CD4-positive, alpha-beta memory T cell (primary cell): ENCODE data around the gene RPAP3. TPM values are rescaled to one million over a fixed set of nuclear protein-coding genes. Genes with fewer than 3 reads are reported as not detected.

Experiments
- CTCF ChIA-PET: fragments of 350-600 bp; sonication (Branson Sonifier 250); formaldehyde crosslinking; loops from one replicate; lab custom pipeline; 2021; ENCODE audit warnings: inconsistent platforms; ENCODE audit not compliant: partially characterized antibody; lab: Charles Lee
- POLR2A ChIA-PET: fragments of 350-600 bp; sonication (Branson Sonifier 250); formaldehyde crosslinking; loops from one replicate; lab custom pipeline; 2021; ENCODE audit not compliant: partially characterized antibody; lab: Charles Lee
- DNase-seq, 5 donors: peaks; one replicate each; pipeline versions ENCODE4 v3.0.0 to v3.0.0-alpha.2; 2020 to 2022; ENCODE audit warnings: mixed read lengths in 1 of 5
- H3K27ac ChIP-seq: one replicate; pipeline ENCODE4 v1.7.0; 2013; ENCODE audit warnings: low read depth, low read length
- H3K27me3 ChIP-seq: 2 replicates; pipeline ENCODE4 v1.7.0; 2013; ENCODE audit warnings: mild to moderate bottlenecking, low read length, moderate library complexity; ENCODE audit not compliant: insufficient read depth
- H3K36me3 ChIP-seq: 2 replicates; pipeline ENCODE4 v1.7.0; 2013; ENCODE audit warnings: mild to moderate bottlenecking, low read length, moderate library complexity; ENCODE audit not compliant: insufficient read depth
- H3K4me1 ChIP-seq: 2 replicates; pipeline ENCODE4 v1.7.0; 2013; ENCODE audit warnings: mild to moderate bottlenecking, low read length, moderate library complexity; ENCODE audit not compliant: insufficient read depth
- H3K4me3 ChIP-seq, 2 donors: one replicate each; pipeline ENCODE4 v1.7.0; 2013; ENCODE audit warnings: low read length in 2 of 2, mild to moderate bottlenecking in 1 of 2
- H3K9me3 ChIP-seq, 2 donors: one replicate each; pipeline ENCODE4 v1.7.0; 2013; ENCODE audit warnings: low read length in 2 of 2, control low read depth in 1 of 2; ENCODE audit not compliant: control insufficient read depth in 1 of 2
- H3K27ac Mint-ChIP-seq, 7 donors: one replicate each; pipeline ENCODE4 v1.8.0; 2020 to 2021; ENCODE audit warnings: mixed read lengths in 7 of 7, mild to moderate bottlenecking in 6 of 7, inconsistent platforms in 3 of 7, moderate library complexity in 3 of 7
- H3K27me3 Mint-ChIP-seq, 2 donors: one replicate each; pipeline ENCODE4 v1.8.0; 2020 to 2021; ENCODE audit warnings: mixed read lengths in 2 of 2
- H3K36me3 Mint-ChIP-seq, 2 donors: one replicate each; pipeline ENCODE4 v1.8.0; 2020 to 2021; ENCODE audit warnings: mixed read lengths in 2 of 2, inconsistent platforms in 1 of 2, mild to moderate bottlenecking in 1 of 2
- H3K4me1 Mint-ChIP-seq, 4 donors: one replicate each; pipeline ENCODE4 v1.8.0; 2020 to 2021; ENCODE audit warnings: mixed read lengths in 4 of 4, mild to moderate bottlenecking in 1 of 4
- H3K4me3 Mint-ChIP-seq, 8 donors: one replicate each; pipeline ENCODE4 v1.8.0; 2020 to 2021; ENCODE audit warnings: mixed read lengths in 8 of 8, mild to moderate bottlenecking in 7 of 8, moderate library complexity in 6 of 8, inconsistent platforms in 3 of 8
- H3K9me3 Mint-ChIP-seq, 8 donors: one replicate each; pipeline ENCODE4 v1.8.0; 2020 to 2021; ENCODE audit warnings: mixed read lengths in 8 of 8, mild to moderate bottlenecking in 5 of 8, inconsistent platforms in 3 of 8, moderate library complexity in 1 of 8
- intact Hi-C: fragments of 100-400 bp; cut with micrococcal nuclease; formaldehyde crosslinking; loops from one replicate; pipeline ENCODE4 v1.15.1; 2023
- polyA plus RNA-seq, 2 donors: library from polyadenylated mRNA; unstranded; fragments of 300-500 nt; fragmentation: Illumina TruSeq; gene quantifications; one replicate each; pipeline ENCODE4 v1.2.3, GENCODE V29; 2021
- total RNA-seq, 2 experiments: library from RNA; stranded (reverse); gene quantifications; one replicate each; pipeline ENCODE4 v1.2.3, GENCODE V29; 2021

Gene RPAP3
- total and polyA plus RNA-seq, 4 experiments from 2014 or later, result 32.1 to 41.8 (median 37.1) TPM

GRCh38 chr12:47709237-47709636, 3.4 kb upstream of the RPAP3 start:
- Mint-ChIP-seq H3K9me3 (peaks cover 0 to 2% (median 0%) of the 10 kb centered on the region in 8 donors), H3K27me3 (no peaks in the 10 kb centered on the region), H3K36me3 (peaks cover 0 to 15% of the 10 kb centered on the region in 2 donors), H3K4me3 (no peak overlapping the region), H3K4me1 (peaks cover 22 to 45% (median 30%) of the 10 kb centered on the region in 4 donors), H3K27ac (peak overlapping the region in 3 of 7 donors; percentile 15 to 37 (median 26))
- Histone ChIP-seq H3K27me3 (no peaks in the 10 kb centered on the region), H3K4me3 (no peak overlapping the region), H3K9me3 (no peaks in the 10 kb centered on the region), H3K27ac (no peak overlapping the region), H3K4me1 (peaks cover 40% of the 10 kb centered on the region), H3K36me3 (no peaks in the 10 kb centered on the region)
- ChIA-PET POLR2A (interaction anchor here (1.6 kb wide), 1 partner anchor 125 kb away, joined by 5 read pairs; no protein-coding TSS in a partner anchor), CTCF (interaction anchor here (2.9 to 16.7 kb wide), 3 partner anchors 34 to 126 kb away, joined by 26 to 318 read pairs (median 185); partner anchors contain the start of gene SLC48A1)
- DNase-seq, result no peak
- intact Hi-C loops, result loop anchor here (5.0 kb wide), 1 partner anchor 253 kb away; the partner anchor contains the start of gene TMEM106C

- intact Hi-C loops, result loop anchor here (2.0 to 5.0 kb wide), 2 partner anchors 254 to 449 kb away; partner anchors contain the start of genes ASB8 and TMEM106C
- no peaks in the 10 kb centered on the region for H3K36me3 ChIP-seq
- peaks cover 0 to 2% (median 0%) of the 10 kb centered on the region in 8 donors for H3K9me3 Mint-ChIP-seq
- H3K27me3 Mint-ChIP-seq, result no peaks in the 10 kb centered on the region
- H3K4me1 Mint-ChIP-seq, result peaks cover 31 to 56% (median 41%) of the 10 kb centered on the region in 4 donors
- peak overlapping the region; percentile 62 to 93 (median 83) for H3K27ac Mint-ChIP-seq
- H3K4me1 ChIP-seq, result peaks cover 52% of the 10 kb centered on the region
- H3K27me3 ChIP-seq, result no peaks in the 10 kb centered on the region
- no peaks in the 10 kb centered on the region for H3K9me3 ChIP-seq
- no peak overlapping the region for H3K4me3 ChIP-seq
- H3K36me3 Mint-ChIP-seq, result peaks cover 0 to 21% of the 10 kb centered on the region in 2 donors
- CTCF ChIA-PET, result interaction anchor here (1.0 to 16.7 kb wide), 7 partner anchors 7 to 100 kb away, joined by 3 to 318 read pairs (median 4); partner anchors contain the start of gene SLC48A1
- H3K27ac ChIP-seq, result no peak overlapping the region
- H3K4me3 Mint-ChIP-seq, result peak overlapping the region; percentile 26 to 100 (median 67)
- POLR2A ChIA-PET, result interaction anchor here (1.3 to 2.7 kb wide), 4 partner anchors 65 to 113 kb away, joined by 3 to 18 read pairs (median 7); partner anchors contain the start of genes HDAC7 and SLC48A1
- no peak for DNase-seq
These were observed 2.2 kb upstream of the RPAP3 start for GRCh38 chr12:47707905-47708543.

- peaks cover 34 to 56% (median 45%) of the 10 kb centered on the region in 4 donors for H3K4me1 Mint-ChIP-seq
- DNase-seq, result no peak
These were observed 1.5 kb upstream of the RPAP3 start for GRCh38 chr12:47707355-47707754.

GRCh38 chr12:47705229-47705565, 633 bp downstream of the RPAP3 start:
- Mint-ChIP-seq H3K9me3 (peaks cover 0 to 2% (median 0%) of the 10 kb centered on the region in 8 donors), H3K4me1 (peaks cover 38 to 59% (median 50%) of the 10 kb centered on the region in 4 donors), H3K27ac (peak overlapping the region; percentile 44 to 97 (median 92)), H3K36me3 (peaks cover 10 to 32% of the 10 kb centered on the region in 2 donors), H3K4me3 (peak overlapping the region; percentile 91 to 98 (median 96)), H3K27me3 (no peaks in the 10 kb centered on the region)
- Histone ChIP-seq H3K27ac (peak overlapping the region; percentile 81), H3K27me3 (no peaks in the 10 kb centered on the region), H3K36me3 (peaks cover 11% of the 10 kb centered on the region), H3K4me3 (peak overlapping the region; percentile 60 to 70), H3K4me1 (peaks cover 54% of the 10 kb centered on the region), H3K9me3 (no peaks in the 10 kb centered on the region)
- ChIA-PET POLR2A (interaction anchor here (0.6 to 2.7 kb wide), 4 partner anchors 8 to 635 kb away, joined by 3 to 18 read pairs (median 6); partner anchors contain the start of genes ASB8 and SLC48A1), CTCF (interaction anchor here (0.6 to 16.7 kb wide), 7 partner anchors 10 to 662 kb away, joined by 3 to 318 read pairs (median 9); partner anchors contain the start of gene SLC48A1)
- no peak for DNase-seq
- intact Hi-C loops, result loop anchor here (5.0 kb wide), 1 partner anchor 257 kb away; the partner anchor contains the start of gene TMEM106C

More at GRCh38 chr12:47707355-47707754, 1.5 kb upstream of the RPAP3 start:
- H3K9me3 ChIP-seq, result no peaks in the 10 kb centered on the region
- POLR2A ChIA-PET, result interaction anchor here (0.7 to 2.7 kb wide), 8 partner anchors 51 to 399 kb away, joined by 3 to 18 read pairs (median 4); partner anchors contain the start of genes HDAC7, RAPGEF3, SENP1 and SLC48A1
- no peak overlapping the region for H3K4me3 ChIP-seq
- intact Hi-C loops, result loop anchor here (2.0 to 5.0 kb wide), 2 partner anchors 255 to 449 kb away; partner anchors contain the start of genes ASB8 and TMEM106C
- peaks cover 54% of the 10 kb centered on the region for H3K4me1 ChIP-seq
- H3K27ac ChIP-seq, result no peak overlapping the region
- Mint-ChIP-seq H3K9me3 (peaks cover 0 to 2% (median 0%) of the 10 kb centered on the region in 8 donors), H3K27me3 (no peaks in the 10 kb centered on the region), H3K36me3 (peaks cover 0 to 22% of the 10 kb centered on the region in 2 donors), H3K4me3 (peak overlapping the region; percentile 40 to 100 (median 67)), H3K27ac (peak overlapping the region; percentile 13 to 93 (median 81))
- CTCF ChIA-PET, result interaction anchor here (0.7 to 16.7 kb wide), 10 partner anchors 8 to 1717 kb away, joined by 3 to 318 read pairs (median 4); partner anchors contain the start of gene SLC48A1
- H3K36me3 ChIP-seq, result no peaks in the 10 kb centered on the region
- H3K27me3 ChIP-seq, result no peaks in the 10 kb centered on the region

- Histone ChIP-seq H3K4me3 (peak overlapping the region; percentile 60 to 70), H3K9me3 (no peaks in the 10 kb centered on the region), H3K36me3 (peaks cover 11% of the 10 kb centered on the region), H3K4me1 (peaks cover 54% of the 10 kb centered on the region), H3K27ac (no peak overlapping the region), H3K27me3 (no peaks in the 10 kb centered on the region)
- peaks cover 0 to 2% (median 0%) of the 10 kb centered on the region in 8 donors for H3K9me3 Mint-ChIP-seq
- H3K36me3 Mint-ChIP-seq, result peaks cover 14 to 35% of the 10 kb centered on the region in 2 donors
- DNase-seq, result no peak
- intact Hi-C loops, result loop anchor here (5.0 kb wide), 1 partner anchor 258 kb away; the partner anchor contains the start of gene TMEM106C
- ChIA-PET CTCF (interaction anchor here (0.9 to 16.7 kb wide), 6 partner anchors 9 to 134 kb away, joined by 3 to 318 read pairs (median 11); partner anchors contain the start of gene SLC48A1), POLR2A (interaction anchor here (0.6 kb wide), 1 partner anchor 634 kb away, joined by 3 read pairs; no protein-coding TSS in a partner anchor)
- H3K27me3 Mint-ChIP-seq, result no peaks in the 10 kb centered on the region
- peak overlapping the region; percentile 35 to 93 (median 83) for H3K27ac Mint-ChIP-seq
- peak overlapping the region; percentile 91 to 98 (median 96) for H3K4me3 Mint-ChIP-seq
- H3K4me1 Mint-ChIP-seq, result peaks cover 38 to 59% (median 50%) of the 10 kb centered on the region in 4 donors
These were observed 1.1 kb downstream of the RPAP3 start for GRCh38 chr12:47704719-47705118.

- CTCF ChIA-PET, result no interaction called here
- Histone ChIP-seq H3K4me3 (no peak overlapping the region), H3K36me3 (peaks cover 11% of the 10 kb centered on the region), H3K4me1 (peaks cover 23% of the 10 kb centered on the region), H3K27me3 (no peaks in the 10 kb centered on the region), H3K27ac (no peak overlapping the region), H3K9me3 (no peaks in the 10 kb centered on the region)
- Mint-ChIP-seq H3K9me3 (no peaks in the 10 kb centered on the region), H3K27ac (peak overlapping the region in 2 of 7 donors; percentile 31 to 61), H3K4me1 (peaks cover 19 to 31% (median 23%) of the 10 kb centered on the region in 4 donors), H3K4me3 (no peak overlapping the region), H3K36me3 (peaks cover 39 to 55% of the 10 kb centered on the region in 2 donors), H3K27me3 (no peaks in the 10 kb centered on the region)
- POLR2A ChIA-PET, result no interaction called here
- intact Hi-C loops, result no loop called here
- DNase-seq, result no peak
These were observed 5.6 kb downstream of the RPAP3 start for GRCh38 chr12:47700263-47700662.
